Measurements from ENCODE around the gene NPFF. TPM values are rescaled to one million over a fixed set of nuclear protein-coding genes. Genes with fewer than 3 reads are reported as not detected.

Gene NPFF
- total RNA-seq, 2 donors from 2014 or later = not detected

DNA sequence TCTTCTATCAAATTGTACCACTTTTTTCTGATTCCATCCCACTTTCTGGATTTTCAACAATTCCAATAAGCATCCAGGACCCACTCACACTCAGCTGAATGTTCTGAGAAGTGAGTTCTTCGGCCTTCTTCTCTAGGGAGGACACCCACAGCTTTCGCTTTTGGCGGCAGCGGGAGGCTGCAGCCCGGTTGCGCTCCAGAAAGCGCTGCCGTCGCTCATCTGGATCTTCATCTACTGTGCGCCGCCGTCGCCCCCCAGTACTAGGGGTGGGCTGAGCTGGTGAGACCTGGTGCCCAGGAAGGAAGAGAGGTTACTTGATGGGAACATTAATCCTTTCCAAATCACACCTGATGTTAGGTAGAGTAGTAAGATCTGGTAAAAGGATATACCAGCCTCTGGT lies 17.2 kb upstream of the NPFF start:
- Histone ChIP-seq H3K9me3 (no peaks in the 10 kb centered on the region), H3K36me3 (peaks cover 0 to 3% of the 10 kb centered on the region in 2 donors), H3K27me3 (replicated peaks; ENCODE audit: insufficient read depth) (no peaks in the 10 kb centered on the region), H3K4me1 (replicated peaks) (no peaks in the 10 kb centered on the region), H3K4me3 (no peak overlapping the region), H3K27ac (no peak overlapping the region)
- intact Hi-C loops (cut with DNase I) = no loop called here
- WGBS = 95% methylated on average over 13 of the region's 13 CpGs
- DNase-seq (ENCODE audit: low spot score) = no peak
- TF ChIP-seq POLR2AphosphoS5 (IDR thresholded peaks at IDR 0.05) (no peak), POLR2A (IDR thresholded peaks at IDR 0.05) (no peak)
- TF ChIP-seq, protein P1, sequence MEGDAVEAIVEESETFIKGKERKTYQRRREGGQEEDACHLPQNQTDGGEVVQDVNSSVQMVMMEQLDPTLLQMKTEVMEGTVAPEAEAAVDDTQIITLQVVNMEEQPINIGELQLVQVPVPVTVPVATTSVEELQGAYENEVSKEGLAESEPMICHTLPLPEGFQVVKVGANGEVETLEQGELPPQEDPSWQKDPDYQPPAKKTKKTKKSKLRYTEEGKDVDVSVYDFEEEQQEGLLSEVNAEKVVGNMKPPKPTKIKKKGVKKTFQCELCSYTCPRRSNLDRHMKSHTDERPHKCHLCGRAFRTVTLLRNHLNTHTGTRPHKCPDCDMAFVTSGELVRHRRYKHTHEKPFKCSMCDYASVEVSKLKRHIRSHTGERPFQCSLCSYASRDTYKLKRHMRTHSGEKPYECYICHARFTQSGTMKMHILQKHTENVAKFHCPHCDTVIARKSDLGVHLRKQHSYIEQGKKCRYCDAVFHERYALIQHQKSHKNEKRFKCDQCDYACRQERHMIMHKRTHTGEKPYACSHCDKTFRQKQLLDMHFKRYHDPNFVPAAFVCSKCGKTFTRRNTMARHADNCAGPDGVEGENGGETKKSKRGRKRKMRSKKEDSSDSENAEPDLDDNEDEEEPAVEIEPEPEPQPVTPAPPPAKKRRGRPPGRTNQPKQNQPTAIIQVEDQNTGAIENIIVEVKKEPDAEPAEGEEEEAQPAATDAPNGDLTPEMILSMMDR (IDR thresholded peaks at IDR 0.05) = no peak

- Histone ChIP-seq H3K36me3 (peaks cover 0 to 3% of the 10 kb centered on the region in 2 donors), H3K4me3 (no peak overlapping the region), H3K27ac (no peak overlapping the region), H3K4me1 (replicated peaks) (no peaks in the 10 kb centered on the region), H3K9me3 (no peaks in the 10 kb centered on the region), H3K27me3 (replicated peaks; ENCODE audit: insufficient read depth) (no peaks in the 10 kb centered on the region)
- TF ChIP-seq, protein P1 (IDR thresholded peaks at IDR 0.05) = no peak
- TF ChIP-seq POLR2AphosphoS5 (IDR thresholded peaks at IDR 0.05) = no peak
- no peak for TF ChIP-seq POLR2A (IDR thresholded peaks at IDR 0.05)
- no peak for DNase-seq (ENCODE audit: low spot score)
- 98% methylated on average over 3 of the region's 3 CpGs for WGBS
- intact Hi-C loops (cut with DNase I) = no loop called here
Observed at GRCh38 chr12:53523131-53523530, 15.8 kb upstream of the NPFF start.

DNA sequence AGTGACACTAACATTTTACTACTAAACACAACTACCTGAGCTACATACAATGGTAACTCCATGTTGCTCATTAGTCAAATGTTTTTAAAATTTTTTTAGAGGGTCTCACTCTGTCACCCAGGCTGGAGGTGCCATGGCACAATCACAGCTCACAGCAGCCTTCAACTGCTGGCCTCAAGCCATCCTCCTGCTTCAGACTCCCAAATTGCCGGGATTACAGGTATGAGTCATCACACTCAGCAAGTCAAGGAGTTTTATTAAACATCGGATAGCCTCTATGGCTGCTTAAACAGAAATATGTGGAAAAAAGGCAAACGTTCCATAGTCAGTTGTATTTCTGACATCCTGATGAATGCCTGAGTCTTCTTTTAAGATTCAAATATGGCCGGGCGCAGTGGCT lies 11.1 kb upstream of the NPFF start:
- Histone ChIP-seq H3K27me3 (replicated peaks; ENCODE audit: insufficient read depth) (no peaks in the 10 kb centered on the region), H3K4me1 (replicated peaks) (no peaks in the 10 kb centered on the region), H3K9me3 (no peaks in the 10 kb centered on the region), H3K4me3 (no peak overlapping the region), H3K36me3 (peaks cover 0 to 11% of the 10 kb centered on the region in 2 donors), H3K27ac (no peak overlapping the region)
- intact Hi-C loops (cut with DNase I) = no loop called here
- TF ChIP-seq, protein P1 (IDR thresholded peaks at IDR 0.05) = no peak
- no peak for TF ChIP-seq POLR2AphosphoS5 (IDR thresholded peaks at IDR 0.05)
- TF ChIP-seq POLR2A (IDR thresholded peaks at IDR 0.05) = no peak
- WGBS = 71% methylated on average over 5 of the region's 5 CpGs
- no peak for DNase-seq (ENCODE audit: low spot score)

GRCh38 chr12:53516758-53517455 lies 9.6 kb upstream of the NPFF start:
- DNase-seq (ENCODE audit: low spot score) = no peak
- Histone ChIP-seq H3K27ac (no peak overlapping the region), H3K36me3 (peaks cover 0 to 8% of the 10 kb centered on the region in 2 donors), H3K4me3 (no peak overlapping the region), H3K9me3 (no peaks in the 10 kb centered on the region), H3K27me3 (replicated peaks; ENCODE audit: insufficient read depth) (no peaks in the 10 kb centered on the region), H3K4me1 (replicated peaks) (no peaks in the 10 kb centered on the region)
- intact Hi-C loops (cut with DNase I) = no loop called here
- TF ChIP-seq, protein P1 (IDR thresholded peaks at IDR 0.05) = no peak
- TF ChIP-seq POLR2A (IDR thresholded peaks at IDR 0.05) (no peak), POLR2AphosphoS5 (IDR thresholded peaks at IDR 0.05) (no peak)
- whole genome bisulfite sequencing = 86% methylated on average over 13 of the region's 13 CpGs

DNA sequence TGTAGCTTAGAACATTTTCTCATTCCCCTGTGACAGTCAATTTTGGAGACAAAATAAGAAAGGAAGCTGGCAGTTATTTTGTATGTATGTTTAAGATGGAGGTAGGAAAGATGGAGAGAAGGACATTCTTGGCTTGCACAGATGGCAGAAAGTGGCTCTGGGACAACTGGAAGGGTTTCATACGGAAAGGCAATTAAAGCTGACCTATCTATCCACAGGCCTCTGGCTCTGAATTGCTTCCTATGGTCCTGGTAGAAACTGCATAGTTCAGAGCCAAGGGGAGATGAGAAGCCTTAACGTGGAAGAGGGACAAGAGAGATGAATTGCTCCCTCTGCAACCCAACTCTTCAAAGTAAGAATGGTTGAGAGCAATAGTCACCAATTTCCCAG lies 8.0 kb upstream of the NPFF start:
- DNase-seq (ENCODE audit: low spot score) = no peak
- H3K4me1 ChIP-seq (replicated peaks) = no peaks in the 10 kb centered on the region
- H3K36me3 ChIP-seq = peaks cover 0 to 8% of the 10 kb centered on the region in 2 donors
- H3K9me3 ChIP-seq = no peaks in the 10 kb centered on the region
- TF ChIP-seq POLR2AphosphoS5 (IDR thresholded peaks at IDR 0.05) = no peak
- H3K4me3 ChIP-seq = no peak overlapping the region
- intact Hi-C loops (cut with DNase I) = no loop called here
- H3K27ac ChIP-seq = no peak overlapping the region
- H3K27me3 ChIP-seq (replicated peaks; ENCODE audit: insufficient read depth) = no peaks in the 10 kb centered on the region
- WGBS = 82% methylated on average over 2 of the region's 2 CpGs
